Endothelial cell of umbilical vein (primary cell): ENCODE results near the gene LPP. TPM values are rescaled to one million over a fixed set of nuclear protein-coding genes. Genes with fewer than 3 reads are reported as not detected.
A peak's percentile ranks its signal among the peaks of the same experiment; 100 is the strongest.

Experiments
- BruUV-seq: library from RNA; stranded (reverse); fragments of 400-500 nt; replicated peaks from 2 replicates; lab custom pipeline; 2021; lab: Mats Ljungman, UMichigan
- CTCF ChIA-PET: fragments of 300-600, 350-600 bp; sonication (Branson Sonifier 250); formaldehyde crosslinking; loops from one replicate; lab custom pipeline; 2021; ENCODE audit warnings: antibody characterized with exemption, inconsistent platforms; lab: Charles Lee
- POLR2A ChIA-PET: fragments of 300-600, 350-600 bp; sonication (Branson Sonifier 250); formaldehyde crosslinking; loops from one replicate; lab custom pipeline; 2021; ENCODE audit warnings: antibody characterized with exemption, inconsistent platforms; lab: Charles Lee
- DNase-seq: peaks from one replicate; pipeline ENCODE4 v3.0.0-alpha.2; 2011; ENCODE audit warnings: low read depth, low spot score
- FAIRE-seq: peaks from 2 replicates; lab custom pipeline; 2011; peaks lifted over from hg19 to GRCh38; lab: Jason Lieb, UNC
- H2AFZ ChIP-seq: 2 replicates; pipeline ENCODE4 v1.6.0; 2012; ENCODE audit warnings: low read depth, low read length, control low read depth, inconsistent platforms
- H3K27ac ChIP-seq: 2 replicates; pipeline ENCODE4 v1.5.1; 2011; ENCODE audit warnings: low read depth, mild to moderate bottlenecking, control low read depth, low read length, moderate library complexity; ENCODE audit not compliant: insufficient read depth
- H3K27me3 ChIP-seq, 2 experiments: 2 replicates each; pipeline versions ENCODE4 v1.6.0 to v1.6.1; 2011; ENCODE audit warnings: low read length in 2 of 2, mixed read lengths in 1 of 2; ENCODE audit not compliant: control insufficient read depth in 2 of 2, insufficient read depth in 2 of 2
- H3K36me3 ChIP-seq, 2 experiments: 2 replicates in 1 of 2; 3 replicates in 1 of 2; pipeline ENCODE4 v1.5.1; 2011; ENCODE audit warnings: low read length in 2 of 2, mild to moderate bottlenecking in 1 of 2, moderate library complexity in 1 of 2; ENCODE audit not compliant: control insufficient read depth in 2 of 2, insufficient read depth in 2 of 2; ENCODE audit errors: extremely low read depth in 1 of 2
- H3K4me1 ChIP-seq: 3 replicates; pipeline ENCODE4 v1.5.1; 2011; ENCODE audit warnings: mild to moderate bottlenecking, low read length; ENCODE audit not compliant: control insufficient read depth, insufficient read depth; ENCODE audit errors: extremely low read depth
- H3K4me2 ChIP-seq: 2 replicates; pipeline ENCODE4 v1.6.1; 2011; ENCODE audit warnings: low read length, control low read depth, mixed read lengths; ENCODE audit not compliant: insufficient read depth
- H3K4me3 ChIP-seq, 3 experiments: fragments of 200-600 bp in 1 of 3; sonication (generic), shearing (Covaris generic) in 1 of 3; replicated peaks in 1 of 3; 2 replicates each; pipeline ENCODE4 v1.5.1; 2011 to 2016; ENCODE audit warnings: control low read depth in 3 of 3, low read length in 3 of 3, mild to moderate bottlenecking in 2 of 3, inconsistent platforms in 1 of 3, low read depth in 1 of 3, moderate library complexity in 1 of 3; ENCODE audit not compliant: insufficient read depth in 1 of 3
- H3K79me2 ChIP-seq: 2 replicates; pipeline ENCODE4 v1.6.0; 2012; ENCODE audit warnings: low read length, inconsistent platforms; ENCODE audit not compliant: control insufficient read depth, insufficient read depth
- H3K9ac ChIP-seq: replicated peaks from 2 replicates; pipeline ENCODE3; 2011; ENCODE audit warnings: low read length, control low read depth; ENCODE audit not compliant: insufficient read depth; ENCODE audit errors: extremely low read depth
- H3K9me1 ChIP-seq: replicated peaks from 3 replicates; pipeline ENCODE4 v1.6.0; 2011; ENCODE audit warnings: mild to moderate bottlenecking, low read length; ENCODE audit not compliant: control insufficient read depth, insufficient read depth; ENCODE audit errors: extremely low read depth
- H3K9me3 ChIP-seq: replicated peaks from 2 replicates; pipeline ENCODE4 v1.5.1; 2012; ENCODE audit warnings: low read length, inconsistent platforms; ENCODE audit not compliant: control insufficient read depth, insufficient read depth
- H4K20me1 ChIP-seq: replicated peaks from 2 replicates; pipeline ENCODE3; 2011; ENCODE audit warnings: mild to moderate bottlenecking, low read length; ENCODE audit not compliant: control insufficient read depth, insufficient read depth; ENCODE audit errors: extremely low read depth
- EZH2 ChIP-seq: IDR thresholded peaks from 2 replicates; pipeline ENCODE4 v1.6.1; 2012; ENCODE audit warnings: borderline replicate concordance, low read depth, mild to moderate bottlenecking, moderate library complexity, low read length, inconsistent platforms; ENCODE audit not compliant: severe bottlenecking
- FOS ChIP-seq: IDR thresholded peaks from 2 replicates; pipeline ENCODE4 v1.6.1; 2011; ENCODE audit warnings: mild to moderate bottlenecking, low read length, moderate library complexity, borderline replicate concordance; ENCODE audit not compliant: insufficient read depth
- GATA2 ChIP-seq: IDR thresholded peaks from 2 replicates; pipeline ENCODE4 v1.7.0; 2011; ENCODE audit warnings: low read depth, mild to moderate bottlenecking, moderate library complexity, mixed read lengths, low read length; ENCODE audit not compliant: insufficient read length, insufficient read depth
- JUN ChIP-seq: IDR thresholded peaks from 2 replicates; pipeline ENCODE4 v1.6.1; 2011; ENCODE audit warnings: borderline replicate concordance, low read depth; ENCODE audit not compliant: insufficient read length, insufficient read depth
- MYC ChIP-seq: IDR thresholded peaks from one replicate; pipeline ENCODE4 v1.6.1; 2011; ENCODE audit warnings: mild to moderate bottlenecking, low read depth, low read length
- POLR2A ChIP-seq: IDR thresholded peaks from 2 replicates; pipeline ENCODE4 v1.6.1; 2012; ENCODE audit warnings: low read depth, mild to moderate bottlenecking, control low read depth, low read length
- POLR2AphosphoS5 ChIP-seq: IDR thresholded peaks from 2 replicates; pipeline ENCODE4 v1.6.1; 2012; ENCODE audit warnings: low read depth, mild to moderate bottlenecking, control low read depth, low read length, moderate library complexity; ENCODE audit not compliant: insufficient read depth
- dilution Hi-C: fragments of 300-500 bp; cut with MboI; formaldehyde crosslinking; loops from one replicate; pipeline ENCODE4 v1.15.0; 2019; ENCODE audit warnings: low sequenced_read_pairs; ENCODE audit not compliant: extremely low pct_ligation_motif_present
- intact Hi-C: fragments of 100-400 bp; cut with micrococcal nuclease; formaldehyde crosslinking; loops from one replicate; pipeline ENCODE4 v1.10.0; 2022
- polyA plus RNA-seq, 4 experiments: library from polyadenylated mRNA; depleted of rRNA in 3 of 4; stranded (reverse) in 3 of 4; unstranded in 1 of 4; fragments of >200 nt; gene quantifications; 2 replicates each; pipeline versions ENCODE4 v1.2.1 to v1.2.3, GENCODE V29; 2011 to 2012; ENCODE audit warnings: missing spikeins in 1 of 4
- total RNA-seq: library from RNA; stranded (reverse); gene quantifications from 2 replicates; pipeline ENCODE4 v1.2.3, GENCODE V29; 2021
- TF ChIP-seq, protein P1 (sequence below), 2 donors: IDR thresholded peaks; 1 replicate in 1 of 2; 2 replicates in 1 of 2; pipeline ENCODE4 v1.5.1; 2011; ENCODE audit warnings: low read length in 2 of 2, mild to moderate bottlenecking in 2 of 2, moderate library complexity in 2 of 2, control low read depth in 1 of 2, inconsistent platforms in 1 of 2, low read depth in 1 of 2; ENCODE audit not compliant: insufficient read depth in 1 of 2; ENCODE audit errors: extremely low read depth in 1 of 2
- TF ChIP-seq, protein P2 (sequence below): IDR thresholded peaks from 2 replicates; pipeline ENCODE4 v1.6.1; 2011; ENCODE audit not compliant: insufficient read depth, insufficient read length

LPP gene
- total and polyA plus RNA-seq, 2 donors (not counting 3 experiments of a cell fraction or from before 2014, with no cell fraction given), result 16.9 to 153 TPM

GRCh38 chr3:188695241-188695640 lies 541.3 kb downstream of the LPP start:
- Histone ChIP-seq H3K79me2 (no peaks in the 10 kb centered on the region), H3K4me1 (no peaks in the 10 kb centered on the region), H3K36me3 (no peaks in the 10 kb centered on the region), H3K27ac (no peak overlapping the region), H3K4me3 (no peak overlapping the region), H3K9me1 (no peaks in the 10 kb centered on the region), H2AFZ (no peak overlapping the region), H3K4me2 (no peak overlapping the region), H4K20me1 (no peaks in the 10 kb centered on the region), H3K9ac (no peak overlapping the region), H3K27me3 (no peaks in the 10 kb centered on the region), H3K9me3 (no peaks in the 10 kb centered on the region)
- peak; percentile 53 for DNase-seq
- CTCF ChIA-PET, result interaction anchor here (0.7 to 2.1 kb wide), 8 partner anchors 8 to 346 kb away, joined by 3 to 8 read pairs (median 4); no protein-coding TSS in a partner anchor
- peak; percentile 81 for FAIRE-seq
- TF ChIP-seq, protein P1, sequence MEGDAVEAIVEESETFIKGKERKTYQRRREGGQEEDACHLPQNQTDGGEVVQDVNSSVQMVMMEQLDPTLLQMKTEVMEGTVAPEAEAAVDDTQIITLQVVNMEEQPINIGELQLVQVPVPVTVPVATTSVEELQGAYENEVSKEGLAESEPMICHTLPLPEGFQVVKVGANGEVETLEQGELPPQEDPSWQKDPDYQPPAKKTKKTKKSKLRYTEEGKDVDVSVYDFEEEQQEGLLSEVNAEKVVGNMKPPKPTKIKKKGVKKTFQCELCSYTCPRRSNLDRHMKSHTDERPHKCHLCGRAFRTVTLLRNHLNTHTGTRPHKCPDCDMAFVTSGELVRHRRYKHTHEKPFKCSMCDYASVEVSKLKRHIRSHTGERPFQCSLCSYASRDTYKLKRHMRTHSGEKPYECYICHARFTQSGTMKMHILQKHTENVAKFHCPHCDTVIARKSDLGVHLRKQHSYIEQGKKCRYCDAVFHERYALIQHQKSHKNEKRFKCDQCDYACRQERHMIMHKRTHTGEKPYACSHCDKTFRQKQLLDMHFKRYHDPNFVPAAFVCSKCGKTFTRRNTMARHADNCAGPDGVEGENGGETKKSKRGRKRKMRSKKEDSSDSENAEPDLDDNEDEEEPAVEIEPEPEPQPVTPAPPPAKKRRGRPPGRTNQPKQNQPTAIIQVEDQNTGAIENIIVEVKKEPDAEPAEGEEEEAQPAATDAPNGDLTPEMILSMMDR (IDR thresholded peaks at IDR 0.05; ENCODE audit: extremely low read depth in 1 of 2, insufficient read depth in 1 of 2, low read depth in 1 of 2, low read length in 2 of 2), result no peak
- no peak for TF ChIP-seq POLR2AphosphoS5
- TF ChIP-seq EZH2, result no peak
- no peak for TF ChIP-seq MYC
- peak; percentile 40 for TF ChIP-seq JUN
- TF ChIP-seq FOS, result peak; percentile 52
- TF ChIP-seq GATA2, result no peak
- TF ChIP-seq, protein P2, sequence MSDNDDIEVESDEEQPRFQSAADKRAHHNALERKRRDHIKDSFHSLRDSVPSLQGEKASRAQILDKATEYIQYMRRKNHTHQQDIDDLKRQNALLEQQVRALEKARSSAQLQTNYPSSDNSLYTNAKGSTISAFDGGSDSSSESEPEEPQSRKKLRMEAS, result no peak
- TF ChIP-seq POLR2A, result no peak
- dilution Hi-C loops (no loop called here), intact Hi-C loops (no loop called here)
- POLR2A ChIA-PET, result no interaction called here
- BruUV-seq, result no TSS peak
